GM21447 (cell line): Measurements from ENCODE around the gene MMP28.
"Not testable (repeated sequence)": the region's sequence is repeated elsewhere in the genome, so short reads cannot be mapped to it uniquely, and the experiment has no call there.

Experiments used
- ATAC-seq: cut with Tn5 transposase; IDR thresholded peaks from one replicate; pipeline ENCODE4 v1.9.1; 2021; ENCODE audit not compliant: unreplicated experiment

The MMP28 gene

DNA sequence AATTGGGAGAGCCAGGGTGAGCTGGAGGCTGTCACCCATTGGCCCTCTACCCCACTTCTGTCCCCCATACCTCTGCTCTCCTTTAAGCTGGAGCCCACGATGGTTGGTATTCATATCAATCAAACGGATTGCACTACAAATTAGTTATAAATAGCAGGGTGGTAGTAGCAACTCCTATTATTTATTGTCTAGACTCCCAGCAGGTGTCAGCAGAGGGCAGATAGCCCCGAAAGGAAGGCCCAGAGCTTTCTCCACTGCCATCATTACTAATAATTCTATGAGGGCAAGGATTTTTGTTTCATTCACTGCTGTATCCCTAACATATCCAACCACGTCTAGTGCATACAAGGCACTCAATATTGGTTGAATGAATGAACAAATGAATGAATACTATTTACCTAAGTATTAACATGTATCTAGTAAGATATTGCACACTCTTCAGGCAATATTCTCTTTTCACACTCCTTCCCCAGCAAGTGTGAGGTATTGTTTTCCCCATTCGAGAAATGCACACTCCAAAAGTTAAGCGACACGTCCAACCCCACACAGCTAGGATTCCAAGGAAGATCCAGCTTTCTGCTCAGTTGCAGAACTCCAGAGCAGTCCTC is 28.4 kb downstream of the MMP28 start:
- no peak for ATAC-seq

DNA sequence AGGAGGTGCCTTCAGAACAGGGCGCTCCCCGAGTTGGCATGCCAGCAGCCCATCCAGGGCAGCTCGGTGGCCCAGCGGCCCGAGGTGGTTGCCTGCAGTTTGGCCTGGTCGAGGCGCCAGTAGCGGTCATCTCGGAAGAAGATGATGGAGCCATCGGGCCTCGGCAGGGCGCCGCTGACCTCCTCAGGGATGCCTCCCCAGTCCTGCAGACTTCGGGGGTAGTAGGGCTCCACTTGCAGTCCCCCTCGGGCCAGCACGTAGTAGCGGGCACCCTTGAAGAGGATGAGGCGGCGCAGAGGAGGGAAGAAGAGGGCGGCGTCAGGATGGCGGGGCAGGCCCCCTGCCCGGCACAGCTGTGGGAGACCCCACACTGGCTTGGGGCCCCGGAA is 29.0 kb downstream of the MMP28 start:
- no peak for ATAC-seq

GRCh38 chr17:35765756-35766488 is 29.5 kb downstream of the MMP28 start:
- no peak for ATAC-seq

GRCh38 chr17:35765086-35765710 is 30.2 kb downstream of the MMP28 start:
- no peak for ATAC-seq

GRCh38 chr17:35764123-35764991 is 31.1 kb downstream of the MMP28 start:
- ATAC-seq, result peak; percentile 58

- ATAC-seq, result no peak
Observed at GRCh38 chr17:35763767-35764122, 31.7 kb downstream of the MMP28 start.

GRCh38 chr17:35761601-35762000 is 33.8 kb downstream of the MMP28 start:
- no peak for ATAC-seq

DNA sequence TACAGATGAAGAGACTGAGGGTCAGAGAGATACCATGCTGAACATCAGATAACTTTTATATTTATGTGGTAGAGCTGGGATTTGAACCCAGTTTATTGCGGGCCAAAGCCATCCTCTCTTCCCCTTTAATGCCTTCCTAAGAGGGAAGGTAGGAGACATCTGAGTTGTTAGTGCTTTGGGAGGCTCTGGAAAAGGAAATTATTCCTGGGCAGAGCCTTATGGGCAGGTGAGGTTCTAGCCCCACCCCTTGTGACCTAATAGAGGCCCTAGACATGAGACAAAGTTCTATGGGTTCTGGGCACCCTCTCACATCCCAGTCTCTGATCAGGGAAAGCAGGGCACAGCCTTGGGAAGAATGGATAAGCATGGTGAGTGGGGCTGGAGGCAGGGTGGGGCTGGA is 34.9 kb downstream of the MMP28 start, which contains the start of gene C17orf50:
Gene C17orf50 (plus strand): TSS at position 301 of the 400 bp plus-strand sequence. CDS start 55 bp downstream, at position 356.
- ATAC-seq, result no peak

- no peak for ATAC-seq
Observed at GRCh38 chr17:35757243-35757642, 38.2 kb downstream of the MMP28 start.

DNA sequence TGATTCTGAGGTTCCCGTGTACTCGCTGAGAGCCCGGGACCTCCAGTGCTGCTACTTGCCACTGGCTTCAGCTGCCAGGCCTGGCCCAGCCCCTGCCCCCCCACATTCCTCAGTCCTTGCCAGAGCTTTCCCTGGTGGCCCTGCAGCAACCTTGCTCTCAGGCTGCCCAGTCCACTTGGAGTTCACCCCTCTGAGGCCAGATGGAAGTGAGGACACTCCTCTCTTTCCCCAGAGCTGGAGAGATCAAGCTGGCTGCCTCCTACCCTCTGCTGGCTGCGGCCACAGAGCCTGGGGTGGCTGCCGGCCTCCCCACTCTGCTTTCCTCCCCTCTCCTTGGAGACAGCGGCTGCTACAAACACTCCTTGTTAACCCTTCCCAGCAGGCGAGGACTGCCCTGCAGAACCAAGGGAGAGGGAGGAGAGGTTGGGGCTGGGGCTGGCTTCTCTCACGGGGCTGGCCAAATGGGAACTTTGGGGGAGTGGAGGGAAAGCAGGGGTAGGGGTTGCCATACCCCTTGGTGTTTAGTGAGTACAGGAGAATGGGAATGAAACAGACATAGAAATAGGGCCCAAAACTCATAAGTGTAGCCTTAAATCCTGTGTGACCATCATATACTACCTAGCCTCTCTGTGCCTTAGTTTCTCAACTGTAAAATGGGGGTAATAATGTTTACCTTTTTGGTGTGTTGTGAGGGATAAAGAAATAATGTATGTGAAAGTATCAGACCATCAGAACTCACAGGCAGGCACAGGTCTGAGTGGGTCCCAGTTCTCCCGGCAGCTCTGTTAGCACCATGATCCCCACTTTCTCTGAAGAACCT is 42.3 kb downstream of the MMP28 start, which contains the start of gene GAS2L2:
Gene GAS2L2 (minus strand): TSS at position 295 of the 820 bp plus-strand sequence. CDS start 389 bp downstream, outside the sequence.
- ATAC-seq, result no peak

DNA sequence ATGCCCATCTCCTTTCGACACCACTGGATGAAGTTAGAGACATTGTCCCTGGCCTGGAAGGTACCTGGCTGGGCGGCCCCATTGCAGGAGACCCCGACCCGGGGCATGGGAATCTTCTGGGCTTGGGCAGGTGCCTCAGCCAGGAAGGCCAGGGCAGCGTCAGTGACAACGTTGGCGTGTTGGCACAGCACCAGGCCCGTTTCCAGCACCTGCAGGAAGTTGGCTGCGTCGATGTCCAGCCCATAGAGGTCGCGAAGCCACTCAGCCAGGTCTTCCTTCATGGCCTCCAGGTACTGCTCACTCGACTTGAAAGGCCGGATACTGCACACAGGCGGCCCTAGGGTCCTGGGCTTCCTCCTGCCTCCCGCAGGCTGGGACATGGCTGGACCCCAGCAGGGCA is 43.0 kb downstream of the MMP28 start:
- ATAC-seq, result no peak

DNA sequence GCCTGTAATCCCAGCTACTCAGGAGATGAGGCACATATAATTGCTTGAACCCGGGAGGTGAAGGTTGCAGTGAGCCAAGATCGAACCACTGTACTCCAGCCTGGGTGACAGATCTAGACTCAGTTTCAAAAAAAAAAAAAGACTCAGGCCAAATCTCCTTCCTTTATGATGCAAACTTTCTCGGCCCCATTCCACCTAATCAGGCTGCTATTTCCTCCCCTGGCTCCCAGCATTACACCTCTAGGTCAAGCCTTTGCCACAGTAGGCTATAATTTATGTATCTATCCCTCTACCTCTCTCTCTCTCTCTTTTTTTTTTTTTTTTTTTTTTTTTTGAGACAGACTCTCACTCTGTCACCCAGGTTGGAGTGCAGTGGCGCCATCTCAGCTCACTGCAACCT is 43.9 kb downstream of the MMP28 start:
- not testable (repeated sequence) for ATAC-seq

- no peak for ATAC-seq
Observed at GRCh38 chr17:35750526-35751395, 44.7 kb downstream of the MMP28 start.

GRCh38 chr17:35749560-35750412 is 45.7 kb downstream of the MMP28 start:
- ATAC-seq, result no peak

DNA sequence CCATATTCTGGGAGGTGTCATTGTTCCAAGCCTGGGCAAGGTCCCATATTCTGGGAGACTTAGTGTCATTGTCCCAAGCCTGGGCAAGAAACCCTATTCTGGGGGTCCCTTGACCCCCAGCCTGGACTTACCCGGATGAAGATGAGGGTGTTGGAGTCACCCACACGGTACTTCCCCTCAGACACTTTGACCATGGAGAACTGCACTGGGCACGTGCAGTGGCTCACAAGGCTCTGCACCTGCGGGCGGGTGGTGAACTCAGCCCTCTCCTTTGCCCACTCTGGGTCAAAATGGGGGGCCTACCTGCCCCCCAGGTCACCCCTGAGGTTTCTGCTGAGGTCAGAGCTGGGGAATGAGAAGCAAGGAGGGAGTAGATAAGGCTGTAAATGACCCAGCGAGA is 46.5 kb downstream of the MMP28 start:
- no peak for ATAC-seq

- no peak for ATAC-seq
Observed at GRCh38 chr17:35748341-35748841, 47.0 kb downstream of the MMP28 start.

- peak; percentile 50 for ATAC-seq
Observed at GRCh38 chr17:35747540-35748017, 47.9 kb downstream of the MMP28 start.

DNA sequence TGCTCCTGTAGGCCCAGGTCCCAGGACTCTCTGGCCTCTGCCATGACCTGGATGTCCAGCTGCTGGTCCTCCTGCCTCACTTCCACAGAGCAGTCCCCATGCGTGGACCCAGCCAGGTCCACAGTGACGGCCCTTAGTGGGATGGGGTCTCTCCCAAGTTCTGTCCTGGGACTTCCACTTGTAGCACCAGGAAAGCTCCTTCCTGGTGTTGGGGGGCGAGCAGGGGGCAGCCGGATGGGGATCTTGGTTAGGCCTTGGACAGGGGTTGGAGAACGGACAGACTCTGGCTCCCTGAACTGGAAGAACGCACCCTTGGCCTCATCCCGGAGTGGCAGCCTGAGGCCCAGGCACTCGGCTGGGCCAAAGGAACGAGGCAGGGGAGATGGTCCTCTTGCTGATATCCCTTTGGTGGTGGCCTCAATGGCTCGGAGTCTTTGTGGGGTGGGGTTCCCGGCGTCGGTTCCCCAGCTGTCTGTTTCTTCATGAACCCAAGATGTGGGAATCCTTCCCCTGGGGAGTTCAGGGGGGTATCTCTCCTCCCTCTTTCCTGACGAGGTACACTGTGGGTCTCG is 49.6 kb downstream of the MMP28 start:
- no peak for ATAC-seq
